GM21786 (cell line): ENCODE data around the gene SNAP25.

Experiments
- ATAC-seq: cut with Tn5 transposase; IDR thresholded peaks from one replicate; pipeline ENCODE4 v1.9.1; 2021; ENCODE audit not compliant: unreplicated experiment

Gene SNAP25

DNA sequence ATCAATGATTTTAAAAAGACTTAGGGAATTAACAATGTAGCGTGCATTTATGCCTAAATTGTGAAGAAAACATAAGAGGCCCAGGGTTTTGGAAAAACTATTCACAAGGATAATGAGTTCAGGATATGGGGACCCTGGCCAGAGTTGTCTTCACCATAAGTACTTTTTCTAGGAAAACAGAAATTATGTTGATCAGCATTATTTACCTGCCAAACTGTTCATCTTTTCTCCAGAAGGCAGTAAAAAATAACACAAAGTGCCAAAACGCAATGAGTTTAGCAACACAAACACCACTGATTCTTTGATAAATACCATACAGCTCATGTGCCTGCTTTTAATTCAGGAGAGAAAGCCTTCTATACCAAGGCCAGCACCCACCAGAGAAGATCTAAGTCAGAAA is 43.1 kb downstream of the SNAP25 start:
- no peak for ATAC-seq

DNA sequence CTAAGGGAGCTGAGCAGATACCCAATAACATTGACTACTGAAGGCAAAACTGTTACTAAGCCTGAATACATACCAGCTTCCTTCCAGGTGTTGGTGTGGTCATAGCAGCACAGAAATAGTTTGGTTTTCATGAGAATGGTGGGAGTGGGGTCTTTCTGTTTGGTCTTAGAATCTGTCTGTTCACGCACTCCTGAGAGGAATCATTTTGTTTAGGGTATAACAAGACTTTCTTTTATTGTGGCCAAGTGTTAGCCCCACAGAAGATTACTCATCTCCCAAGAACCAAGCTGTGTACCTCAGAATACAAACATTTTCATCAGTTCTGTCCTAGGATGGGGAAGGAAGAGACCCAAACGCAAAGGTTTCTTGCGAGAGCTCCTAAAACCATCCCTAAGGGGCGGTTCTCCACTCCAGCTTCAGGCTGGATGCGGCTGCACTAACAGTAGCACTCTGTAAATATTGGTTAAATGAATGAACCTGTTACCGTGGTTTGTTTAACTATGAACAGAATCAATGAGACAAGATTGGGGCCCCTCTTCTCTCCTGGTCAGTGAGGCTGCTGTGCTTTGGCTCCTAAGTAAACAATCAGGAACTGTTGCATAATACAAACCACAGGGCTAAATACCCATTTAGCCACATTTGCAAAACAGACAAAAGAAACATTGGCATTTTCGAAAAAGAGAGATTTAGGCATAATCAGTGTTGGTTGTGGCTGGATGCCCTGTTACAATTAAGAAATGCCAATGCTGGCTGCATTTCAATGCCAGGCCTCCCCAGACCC is 44.9 kb downstream of the SNAP25 start:
- ATAC-seq, result no peak

DNA sequence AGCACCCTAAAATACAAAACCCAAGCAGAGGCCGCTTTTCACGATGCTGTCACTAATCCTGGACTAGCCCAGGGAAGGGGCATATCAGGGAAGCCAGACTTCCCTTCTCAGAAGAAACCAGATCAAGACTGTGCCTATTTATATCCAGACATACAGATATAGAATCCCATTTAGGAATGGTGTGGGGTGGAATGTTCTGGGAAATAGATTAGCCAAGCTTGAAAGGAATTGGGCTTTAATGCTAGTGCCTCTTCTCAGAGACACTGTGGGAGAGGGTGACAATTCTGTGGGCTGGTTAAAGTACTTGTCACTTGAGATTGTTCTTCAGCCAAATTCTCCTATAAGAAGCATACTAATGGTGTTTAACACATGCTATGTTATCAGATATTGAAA is 45.5 kb downstream of the SNAP25 start:
- no peak for ATAC-seq

DNA sequence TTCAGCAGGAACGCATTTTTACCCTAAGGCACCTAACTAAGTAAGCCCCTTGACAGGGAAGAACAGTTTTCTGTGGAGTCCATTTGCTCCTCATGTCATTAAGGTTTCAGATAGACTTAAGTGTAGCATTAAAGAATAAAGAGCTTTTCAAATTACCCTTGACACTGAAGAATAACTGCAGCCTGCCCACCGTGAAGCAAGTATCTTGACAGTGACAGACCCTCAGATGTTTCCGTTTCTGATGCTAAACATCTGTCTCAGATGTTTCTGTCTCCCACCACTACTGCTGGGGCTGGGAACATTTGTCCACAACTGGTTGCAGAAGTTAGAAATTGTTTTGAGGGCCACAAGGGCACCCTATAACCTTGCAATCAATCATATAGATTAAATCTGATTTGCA is 50.0 kb downstream of the SNAP25 start:
- ATAC-seq, result no peak

DNA sequence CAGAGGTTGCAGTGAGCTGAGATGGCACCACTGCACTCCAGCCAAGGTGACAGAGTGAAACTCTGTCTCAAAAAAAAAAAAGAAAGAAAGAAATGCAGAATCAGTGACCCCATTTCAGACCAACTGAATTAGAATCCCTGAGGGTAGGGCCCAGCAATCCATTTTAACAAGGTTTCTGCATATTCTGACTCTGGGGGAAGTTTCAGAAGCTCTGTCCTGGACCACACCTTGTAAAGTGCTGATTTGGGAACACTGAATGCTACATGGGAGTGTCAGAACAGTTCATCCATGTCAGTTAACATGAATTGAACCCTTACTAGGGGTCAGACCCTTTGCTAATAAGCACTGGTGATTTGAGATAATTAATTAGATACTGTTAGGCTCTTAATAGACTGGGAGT is 52.0 kb downstream of the SNAP25 start:
- no peak for ATAC-seq

DNA sequence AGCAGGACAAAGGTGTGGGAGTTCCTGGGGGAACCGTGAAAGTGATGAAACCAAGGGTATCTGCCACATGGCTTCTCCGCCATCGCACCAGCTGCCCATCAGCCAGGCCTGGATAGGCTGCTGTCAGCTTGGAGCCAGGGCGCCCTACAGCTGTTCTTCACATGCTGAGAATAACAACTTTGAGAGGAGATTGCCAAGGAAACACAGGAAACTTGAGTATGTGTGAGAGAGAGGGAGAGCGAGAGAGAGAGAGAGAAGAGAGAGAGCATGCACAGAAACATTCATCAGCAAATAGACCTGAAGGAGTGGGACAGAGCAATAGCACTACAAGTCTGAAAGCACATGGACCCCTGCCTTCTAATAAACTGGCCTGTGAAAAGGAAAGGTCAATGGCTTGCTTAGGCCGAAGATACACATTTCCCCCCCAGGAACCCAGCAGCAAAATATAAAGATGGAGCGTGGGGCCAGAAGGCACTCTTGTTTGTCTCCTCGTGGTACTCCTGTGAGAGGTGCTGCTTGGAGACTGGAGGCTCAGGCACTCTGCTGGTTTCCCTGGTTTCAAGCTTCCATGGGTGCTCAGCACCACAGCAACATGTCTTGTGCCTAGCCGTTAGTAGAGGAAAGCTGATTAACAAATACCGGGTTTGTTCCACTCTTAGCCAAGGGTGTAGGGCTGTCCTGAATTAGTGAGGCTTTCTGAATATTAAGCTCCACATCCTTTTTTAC is 53.0 kb downstream of the SNAP25 start:
- no peak for ATAC-seq

DNA sequence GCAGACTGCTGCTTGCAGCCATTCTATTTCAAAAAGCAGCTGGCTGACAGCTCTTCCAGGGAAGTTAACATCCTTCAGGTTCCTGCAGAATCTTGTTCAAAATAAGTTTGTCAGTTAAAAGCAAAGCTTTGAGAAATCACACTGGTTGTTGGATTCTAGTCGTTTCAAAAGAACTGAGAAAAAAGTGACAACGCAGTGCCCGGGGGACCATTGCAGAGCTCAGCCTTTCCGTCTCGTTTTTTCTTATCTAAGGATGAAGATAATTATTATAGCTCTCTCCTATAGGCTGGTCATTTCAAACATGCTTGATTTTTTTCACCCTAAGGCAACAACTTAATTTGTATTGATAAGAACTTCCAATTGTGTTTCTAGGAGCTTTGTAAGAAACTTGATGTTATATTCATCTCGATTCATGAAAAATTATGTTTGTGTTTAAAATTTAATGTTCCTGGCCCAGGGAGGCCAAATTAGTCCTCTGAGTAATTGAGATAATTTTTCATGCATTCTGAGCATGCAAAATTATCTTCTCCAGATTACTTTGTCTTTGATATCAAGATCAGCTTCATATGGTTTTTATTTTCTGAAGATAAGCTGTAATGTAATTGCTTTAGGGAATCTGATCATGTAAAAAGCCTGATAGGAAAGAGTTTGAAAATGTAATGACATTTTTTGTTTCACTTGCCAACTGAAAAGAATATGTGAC is 58.4 kb downstream of the SNAP25 start:
- no peak for ATAC-seq

DNA sequence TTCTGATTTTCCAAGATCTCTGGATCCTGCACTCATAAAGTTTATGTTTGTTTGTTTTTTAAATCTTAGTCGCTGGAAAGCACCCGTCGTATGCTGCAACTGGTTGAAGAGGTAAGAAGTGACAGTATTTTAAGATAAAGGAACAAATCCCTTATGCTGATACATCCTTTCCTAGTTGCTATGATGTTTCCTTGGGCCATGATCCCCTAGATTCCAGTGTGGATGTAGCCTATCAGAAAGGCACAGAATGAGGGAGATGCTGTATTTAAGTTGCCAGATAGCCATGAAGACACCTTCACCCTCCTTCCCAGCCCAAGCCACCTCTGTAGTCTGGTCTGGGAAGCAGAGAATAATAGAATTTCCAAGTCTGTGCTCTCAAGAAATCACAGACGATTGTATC is 59.0 kb downstream of the SNAP25 start:
- ATAC-seq, result no peak

DNA sequence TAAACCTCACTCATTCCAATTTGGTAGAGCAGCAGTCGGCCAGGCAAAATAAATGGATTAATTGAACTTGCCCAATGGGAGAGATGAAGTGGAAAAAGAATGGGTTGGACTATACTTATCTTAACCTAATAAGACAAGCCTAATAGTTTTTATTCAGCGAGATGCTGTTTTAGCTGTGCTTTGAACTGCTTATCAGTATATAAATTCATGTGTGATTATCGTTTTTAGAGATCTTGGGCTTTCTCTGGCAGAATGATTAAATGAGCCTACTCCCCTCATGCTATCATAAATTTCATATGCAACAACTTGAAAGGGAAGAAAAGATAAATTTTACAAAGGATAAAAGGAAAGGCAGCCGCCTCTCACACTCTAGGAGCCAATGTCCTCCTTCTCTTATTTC is 59.8 kb downstream of the SNAP25 start:
- ATAC-seq, result no peak

DNA sequence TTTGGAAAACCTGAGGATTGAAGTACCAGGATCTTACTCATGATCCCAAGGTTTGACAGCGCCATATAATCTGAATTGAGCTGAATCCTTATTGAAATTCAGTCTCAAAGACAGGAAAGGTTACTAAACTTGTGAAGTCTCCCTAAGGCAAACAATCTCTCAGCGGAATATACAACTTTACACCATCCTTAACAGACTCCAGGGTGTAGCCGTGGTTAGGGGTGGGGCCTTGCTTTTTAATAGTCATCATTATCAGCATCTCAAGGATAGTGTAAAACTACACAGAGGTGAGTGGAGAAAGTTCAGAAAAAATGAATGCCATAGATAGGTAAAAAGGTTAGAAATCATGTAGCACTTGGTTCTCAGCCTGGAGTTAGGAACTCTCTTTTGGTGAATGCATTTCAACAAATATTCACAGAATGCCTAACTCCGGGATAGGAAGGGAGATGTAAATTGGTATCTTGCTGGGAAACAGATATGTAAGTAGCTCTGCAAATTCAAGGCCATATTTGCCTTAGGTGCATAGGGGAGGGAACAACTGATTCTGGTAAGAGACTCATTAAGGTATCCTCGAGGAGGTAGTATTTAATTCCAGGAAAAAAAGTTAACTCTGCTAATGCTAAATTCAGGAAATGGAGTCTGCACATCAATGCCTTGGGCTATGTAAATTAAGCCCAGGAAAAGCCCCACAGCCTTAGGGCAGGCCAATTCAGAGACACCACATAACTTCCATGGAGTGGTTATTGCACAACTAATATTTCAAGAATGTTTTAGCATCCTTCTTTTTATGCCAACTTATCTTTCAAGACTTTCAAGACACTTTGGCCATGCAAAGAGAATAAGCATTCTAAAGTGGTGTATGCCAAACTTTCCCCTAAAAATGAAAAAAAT is 61.6 kb downstream of the SNAP25 start:
- no peak for ATAC-seq

DNA sequence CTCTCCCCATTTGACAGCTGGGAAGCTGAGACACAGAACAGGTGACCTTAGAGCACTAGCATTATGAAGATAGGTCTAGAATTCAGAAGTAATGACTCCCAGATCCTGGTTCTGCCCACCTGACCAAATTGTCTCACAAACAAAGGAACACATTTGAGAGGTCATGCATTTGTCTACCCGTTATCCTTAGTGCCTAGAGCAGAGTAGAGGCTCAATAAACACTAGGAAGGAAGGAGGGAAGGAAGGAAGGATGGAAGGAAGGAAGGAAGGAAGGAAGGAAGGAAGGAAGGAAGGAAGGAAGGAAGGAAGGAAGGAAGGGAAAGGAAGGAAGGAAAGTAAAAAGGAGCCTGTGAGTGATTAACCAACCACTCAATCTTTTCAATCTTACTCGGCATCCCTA is 63.3 kb downstream of the SNAP25 start:
- ATAC-seq, result no peak

DNA sequence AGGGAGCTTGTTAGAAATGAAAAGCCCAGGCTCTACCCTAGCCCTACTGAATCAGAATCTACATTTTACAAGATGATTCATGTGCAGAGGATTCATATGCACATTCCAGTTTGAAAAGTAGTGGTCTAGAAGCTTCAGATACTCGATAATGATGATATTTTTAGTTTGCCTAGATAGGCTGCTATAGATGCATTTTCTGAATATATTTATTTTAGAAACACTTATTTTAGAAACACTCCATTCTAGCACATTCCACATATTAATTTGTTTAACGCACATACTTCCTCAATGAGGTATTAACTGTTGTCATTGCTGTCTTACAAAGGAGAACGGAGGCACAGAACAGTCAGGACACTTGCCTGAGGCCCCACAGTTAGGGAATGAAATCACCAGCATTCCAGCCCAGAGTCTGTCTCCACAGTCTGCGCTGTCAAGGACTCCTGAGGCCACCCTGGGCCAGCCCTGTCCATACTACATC is 64.4 kb downstream of the SNAP25 start:
- ATAC-seq, result no peak

DNA sequence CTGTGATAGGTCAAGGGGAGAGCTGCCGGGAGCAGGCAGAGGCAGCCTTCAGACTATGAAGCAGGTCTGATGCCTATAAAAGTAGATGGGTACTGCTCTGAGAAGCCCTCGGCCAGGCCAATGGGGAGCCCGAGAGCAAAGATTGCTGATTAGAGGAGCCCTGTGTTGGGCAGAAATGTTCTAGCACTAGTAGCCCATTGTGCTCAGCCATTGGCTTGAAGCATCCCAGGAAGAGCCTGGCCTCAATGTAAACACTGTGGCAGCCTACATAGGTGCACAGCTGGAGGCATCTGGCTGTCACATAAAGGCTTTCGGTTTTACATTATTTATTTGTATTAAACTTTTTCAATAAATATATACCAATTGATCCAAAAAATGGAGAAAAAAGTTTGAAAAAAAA is 67.7 kb downstream of the SNAP25 start:
- no peak for ATAC-seq

DNA sequence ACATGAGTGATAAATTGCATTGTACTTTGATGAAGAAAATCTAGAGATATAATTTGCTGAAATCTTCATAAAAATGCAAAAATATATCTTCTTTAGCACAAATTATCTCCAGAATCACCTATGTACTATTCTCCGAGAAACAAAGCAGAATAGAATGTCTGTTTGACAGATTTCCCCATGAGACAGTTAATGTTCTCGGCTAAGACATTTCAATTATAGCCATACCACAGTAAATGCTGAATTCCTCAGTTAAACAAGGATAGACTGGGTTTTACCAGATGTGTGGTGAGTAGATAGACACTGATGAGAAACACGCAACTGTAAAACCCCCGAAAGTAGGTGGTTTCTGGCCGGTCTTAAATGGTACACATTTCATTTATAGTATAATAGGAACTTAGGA is 69.8 kb downstream of the SNAP25 start:
- ATAC-seq, result no peak

DNA sequence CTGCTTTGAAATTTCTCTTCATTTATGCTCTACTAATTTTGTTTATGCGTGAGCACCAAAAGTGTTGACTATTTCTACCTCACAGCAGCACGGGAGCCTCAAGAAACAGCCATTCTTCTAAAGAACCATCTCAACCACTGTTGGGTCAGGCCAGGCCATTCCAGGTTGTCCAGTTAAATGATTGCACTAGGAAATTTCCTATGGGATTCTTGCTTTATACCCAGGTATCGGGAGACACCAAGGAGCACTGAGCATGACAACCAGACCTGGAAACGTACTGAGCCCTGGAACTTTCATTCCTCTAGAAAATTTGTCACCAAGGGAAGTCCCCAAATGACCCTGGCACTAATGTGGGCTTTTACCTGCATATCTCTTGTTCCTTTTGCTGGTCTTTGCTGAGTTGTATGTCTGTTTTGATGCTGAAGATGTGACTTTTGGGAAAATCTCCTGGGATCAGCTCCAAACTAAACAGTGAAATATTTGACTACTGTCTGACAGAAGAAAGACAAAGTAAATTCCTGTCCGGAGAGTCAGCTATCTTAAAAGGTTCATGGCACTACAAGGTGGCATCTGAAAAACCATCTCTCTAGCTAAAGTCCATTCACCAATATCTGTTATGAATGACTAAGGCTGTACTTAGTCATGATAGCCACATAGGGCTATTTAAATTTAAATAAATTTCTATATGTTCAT is 70.5 kb downstream of the SNAP25 start:
- no peak for ATAC-seq

DNA sequence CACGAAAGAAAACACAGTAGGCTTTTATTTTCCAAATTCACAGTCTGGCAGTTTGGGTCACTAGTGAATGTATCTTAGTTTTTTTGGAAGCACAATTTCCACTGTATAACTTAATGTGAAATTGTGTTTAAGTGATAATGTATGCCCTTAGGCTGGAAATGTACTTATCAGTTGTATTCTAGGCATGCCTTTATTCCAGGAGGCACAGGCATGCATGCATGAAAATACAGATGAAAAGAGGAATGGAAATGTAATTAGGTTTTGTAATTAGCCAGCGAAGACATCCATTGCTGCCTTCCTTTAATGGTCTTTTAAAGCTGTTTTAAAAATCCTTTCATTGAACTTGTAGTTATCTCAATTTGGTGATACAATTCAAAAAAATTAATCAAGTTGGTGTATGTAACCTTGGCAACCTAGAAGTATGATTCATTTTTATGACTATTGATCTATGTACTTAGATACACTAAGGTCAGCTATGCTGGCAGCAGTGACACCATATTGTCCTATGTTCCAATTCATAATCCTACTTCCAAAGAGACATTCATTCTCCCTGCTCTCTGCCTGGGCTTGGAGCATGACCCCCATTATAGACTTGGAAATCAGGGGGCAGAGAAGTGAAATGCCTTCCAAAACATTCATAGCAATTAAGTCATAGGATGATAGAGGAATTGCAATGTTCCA is 73.1 kb downstream of the SNAP25 start:
- no peak for ATAC-seq

DNA sequence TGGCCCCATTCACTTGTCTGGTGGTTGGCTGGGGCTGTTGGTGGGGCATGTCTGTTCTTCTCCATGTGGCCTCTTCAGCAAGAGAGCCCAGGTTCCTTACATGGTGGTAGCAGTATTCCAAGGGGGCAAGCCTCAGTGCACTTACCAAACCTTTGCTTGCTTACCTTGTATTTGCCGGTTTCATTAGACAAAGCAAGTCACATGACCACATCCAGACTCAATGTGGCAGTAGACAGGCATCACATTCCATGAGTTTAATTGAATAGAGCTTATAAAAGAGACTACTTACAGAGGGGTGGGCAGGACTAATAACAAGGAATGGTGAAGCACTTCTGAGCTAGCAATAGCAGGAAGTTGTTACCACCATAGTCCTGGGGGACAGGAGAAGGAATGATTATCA is 78.6 kb downstream of the SNAP25 start:
- no peak for ATAC-seq

DNA sequence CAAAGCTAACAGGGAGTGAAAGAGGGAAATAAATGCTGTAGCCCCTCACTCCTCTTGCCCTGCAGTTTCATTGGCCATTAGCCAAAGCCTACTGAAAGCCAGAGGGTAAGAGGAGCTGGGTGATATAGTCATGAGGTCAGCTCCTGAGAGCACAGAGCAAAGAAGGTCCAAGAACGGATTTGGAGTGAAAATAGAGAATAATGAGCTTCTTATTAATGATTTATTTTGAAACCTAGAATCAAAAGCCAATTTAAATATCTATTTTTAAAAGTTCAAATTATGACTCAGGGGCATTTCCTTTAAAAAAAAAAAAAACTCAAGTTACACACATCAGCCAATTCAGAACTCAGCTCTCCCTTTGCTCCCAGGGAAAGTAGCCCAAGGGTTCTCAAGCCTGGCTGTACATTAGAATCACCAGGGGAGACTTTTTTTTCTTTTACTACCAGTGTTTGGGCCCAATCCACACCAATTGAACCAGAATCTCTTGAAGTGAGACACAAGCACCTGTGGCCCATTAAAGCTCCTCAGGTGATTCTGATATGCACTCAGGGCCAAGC is 79.1 kb downstream of the SNAP25 start:
- no peak for ATAC-seq
